Body of pancreas (tissue), 4 donors: ENCODE measurements around the gene RIMS1.

Experiments used
- CTCF ChIP-seq, 7 experiments: fragments of 450-650 bp in 4 of 7; fragments of 200-600 bp in 3 of 7; sonication (generic) in 3 of 7; IDR thresholded peaks; one replicate each; pipeline ENCODE4 v1.5.1; 2016 to 2019; ENCODE audit warnings: antibody characterized with exemption in 7 of 7
- POLR2A ChIP-seq, 3 donors: fragments of 450-650 bp; IDR thresholded peaks; one replicate each; pipeline ENCODE4 v1.6.1; 2016; ENCODE audit warnings: antibody characterized with exemption in 3 of 3, mild to moderate bottlenecking in 2 of 3

- TF ChIP-seq CTCF (IDR thresholded peaks at IDR 0.05) (no peak), POLR2A (IDR thresholded peaks at IDR 0.05) (no peak)
Observed at GRCh38 chr6:72414657-72415056, 528.3 kb downstream of the RIMS1 start.
